ENCODE data around the gene ST8SIA5.

ST8SIA5 gene

GRCh38 chr18:46711444-46711863, 45.4 kb downstream of the ST8SIA5 start:
- no peak for DNase-seq (ENCODE audit: low read depth)

- no peak for DNase-seq (ENCODE audit: low read depth)
These were observed 49.9 kb downstream of the ST8SIA5 start for GRCh38 chr18:46706968-46707367.

GRCh38 chr18:46705521-46705920, 51.3 kb downstream of the ST8SIA5 start:
- no peak for DNase-seq (ENCODE audit: low read depth)

- no peak for DNase-seq (ENCODE audit: low read depth)
These were observed 52.0 kb downstream of the ST8SIA5 start for GRCh38 chr18:46704816-46705215.

GRCh38 chr18:46704189-46704588, 52.7 kb downstream of the ST8SIA5 start:
- DNase-seq (ENCODE audit: low read depth): no peak

GRCh38 chr18:46702471-46702870, 54.4 kb downstream of the ST8SIA5 start:
- no peak for DNase-seq (ENCODE audit: low read depth)

GRCh38 chr18:46700066-46700824, 56.6 kb downstream of the ST8SIA5 start:
- DNase-seq (ENCODE audit: low read depth): no peak

- DNase-seq (ENCODE audit: low read depth): no peak
These were observed 60.2 kb downstream of the ST8SIA5 start for GRCh38 chr18:46696702-46697101.

GRCh38 chr18:46696268-46696667, 60.6 kb downstream of the ST8SIA5 start:
- DNase-seq (ENCODE audit: low read depth): no peak

GRCh38 chr18:46693996-46694395, 62.9 kb downstream of the ST8SIA5 start:
- DNase-seq (ENCODE audit: low read depth): no peak

- DNase-seq (ENCODE audit: low read depth): no peak
These were observed 67.9 kb downstream of the ST8SIA5 start for GRCh38 chr18:46688853-46689525.

- no peak for DNase-seq (ENCODE audit: low read depth)
These were observed 70.7 kb downstream of the ST8SIA5 start for GRCh38 chr18:46686186-46686585.

- no peak for DNase-seq (ENCODE audit: low read depth)
These were observed 73.6 kb downstream of the ST8SIA5 start for GRCh38 chr18:46683252-46683651.

- no peak for DNase-seq (ENCODE audit: low read depth)
These were observed 75.8 kb downstream of the ST8SIA5 start for GRCh38 chr18:46680784-46681695.

GRCh38 chr18:46679846-46680598, 76.8 kb downstream of the ST8SIA5 start:
- no peak for DNase-seq (ENCODE audit: low read depth)

GRCh38 chr18:46678785-46679399, 78.0 kb downstream of the ST8SIA5 start:
- no peak for DNase-seq (ENCODE audit: low read depth)

GRCh38 chr18:46678041-46678440, 78.8 kb downstream of the ST8SIA5 start:
- DNase-seq (ENCODE audit: low read depth): no peak

- no peak for DNase-seq (ENCODE audit: low read depth)
These were observed 79.2 kb downstream of the ST8SIA5 start for GRCh38 chr18:46677611-46678010.

GRCh38 chr18:46676182-46676835, 80.5 kb downstream of the ST8SIA5 start:
- no peak for DNase-seq (ENCODE audit: low read depth)

GRCh38 chr18:46675112-46675511, 81.7 kb downstream of the ST8SIA5 start:
- DNase-seq (ENCODE audit: low read depth): no peak
